Transverse colon (tissue), 4 donors: ENCODE measurements around the gene UPP2. TPM values are rescaled to one million over a fixed set of nuclear protein-coding genes. Genes with fewer than 3 reads are reported as not detected.

Source experiments
- DNase-seq: peaks from one replicate; pipeline ENCODE4 v3.0.0-alpha.2; 2019
- H3K27ac ChIP-seq, 4 donors: fragments of 200-600 bp; sonication (generic); 2 replicates each; pipeline ENCODE4 v1.5.1; 2016 to 2018; ENCODE audit warnings: inconsistent platforms in 4 of 4
- H3K27me3 ChIP-seq: fragments of 200-600 bp; sonication (generic); 2 replicates; pipeline ENCODE4 v1.5.1; 2017; ENCODE audit warnings: inconsistent platforms
- H3K36me3 ChIP-seq, 4 donors: fragments of 200-600 bp; sonication (generic); 2 replicates each; pipeline ENCODE4 v1.5.1; 2017 to 2019; ENCODE audit warnings: inconsistent platforms in 4 of 4
- H3K4me1 ChIP-seq, 4 donors: fragments of 200-600 bp; sonication (generic); 2 replicates each; pipeline ENCODE4 v1.5.1; 2017 to 2020; ENCODE audit warnings: inconsistent platforms in 4 of 4
- H3K4me3 ChIP-seq, 4 donors: fragments of 200-600 bp; sonication (generic); 1 replicate in 1 of 4; 2 replicates in 3 of 4; pipeline versions ENCODE4 v1.5.1 to v1.6.1; 2017 to 2019; ENCODE audit warnings: inconsistent platforms in 4 of 4
- H3K9me3 ChIP-seq, 2 donors: fragments of 200-600 bp; sonication (generic); 2 replicates each; pipeline ENCODE4 v1.5.1; 2017 to 2019; ENCODE audit warnings: inconsistent platforms in 2 of 2
- EP300 ChIP-seq: sonication (generic); formaldehyde crosslinking; IDR thresholded peaks from one replicate; pipeline ENCODE4 v1.6.1; 2017; ENCODE audit warnings: antibody characterized with exemption, low read depth
- POLR2A ChIP-seq: fragments of 450-650 bp; IDR thresholded peaks from one replicate; pipeline ENCODE4 v1.6.1; 2016; ENCODE audit warnings: antibody characterized with exemption, mild to moderate bottlenecking, moderate library complexity
- POLR2AphosphoS5 ChIP-seq, 3 donors: sonication (generic); formaldehyde crosslinking; IDR thresholded peaks; one replicate each; pipeline ENCODE4 v1.6.1; 2016; ENCODE audit warnings: antibody characterized with exemption in 3 of 3
- WGBS, 2 donors: methylation state at CpG; one replicate each; pipeline ENCODE4 v1.1.5; 2018; ENCODE audit warnings: low coverage in 1 of 2; 5-methylcytosine and 5-hydroxymethylcytosine counted together
- in situ Hi-C, 4 donors: fragments of 200-750 bp; cut with MboI; loops; one replicate each; pipeline versions ENCODE4 v1.15.0 to v1.15.1; 2017; ENCODE audit warnings: low sequenced_read_pairs in 3 of 4, low pct_ligation_motif_present in 1 of 4, low pct_unique_long_range_greater_than_20kb in 1 of 4
- intact Hi-C: fragments of 100-400 bp; cut with DNase I; formaldehyde crosslinking; loops from one replicate; pipeline ENCODE4 v1.15.1; 2023; ENCODE audit warnings: low total_unique reads
- total RNA-seq, 4 donors: library from RNA; depleted of rRNA; stranded (reverse); fragments of >200 nt; gene quantifications; one replicate each; pipeline ENCODE4 v1.1.0, GENCODE V29; 2016
- TF ChIP-seq, protein P1 (sequence below), 5 experiments: fragments of 200-600 bp in 3 of 5; fragments of 450-650 bp in 2 of 5; sonication (generic) in 3 of 5; IDR thresholded peaks; 1 replicate in 2 of 5; 2 replicates in 3 of 5; pipeline ENCODE4 v1.5.1; 2016 to 2017; ENCODE audit warnings: antibody characterized with exemption in 5 of 5, inconsistent platforms in 3 of 5, mild to moderate bottlenecking in 2 of 5, moderate library complexity in 1 of 5

UPP2 gene
- total RNA-seq, 4 donors from 2014 or later: not detected

DNA sequence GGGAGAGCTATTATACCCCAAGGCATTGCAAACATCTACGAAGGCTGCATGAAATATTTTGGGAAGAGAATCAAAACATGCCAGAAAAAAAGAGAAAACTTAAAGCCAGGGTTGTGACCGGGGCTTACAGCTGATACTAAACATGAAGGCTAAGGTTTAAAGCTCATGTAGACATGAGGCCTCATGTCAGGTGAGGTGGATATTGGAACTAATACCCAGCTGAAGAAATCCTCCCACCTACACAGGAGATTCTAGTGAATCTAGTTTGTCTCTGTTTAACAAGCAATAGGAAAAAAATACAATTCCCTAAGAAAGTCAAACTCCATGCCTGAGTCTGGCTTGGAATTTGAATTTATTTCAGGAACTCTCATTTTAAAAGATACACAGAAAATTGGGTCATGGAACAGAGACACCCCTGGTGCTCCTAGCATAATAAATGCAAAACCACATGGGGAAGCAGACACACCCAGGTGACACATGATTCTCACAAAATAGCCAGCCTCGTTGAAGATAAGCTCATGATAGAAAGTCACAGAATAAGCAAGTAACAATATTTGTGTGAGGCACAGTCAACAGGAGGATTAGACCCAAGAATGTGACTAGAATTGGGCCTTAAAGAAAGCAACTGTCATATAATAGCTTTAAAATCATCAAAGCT lies 42.2 kb downstream of the UPP2 start:
- Histone ChIP-seq H3K27ac (no peak overlapping the region), H3K36me3 (no peaks in the 10 kb centered on the region), H3K4me3 (no peak overlapping the region), H3K4me1 (no peaks in the 10 kb centered on the region), H3K27me3 (no peaks in the 10 kb centered on the region), H3K9me3 (no peaks in the 10 kb centered on the region)
- DNase-seq: no peak
- in situ Hi-C loops: no loop called here
- intact Hi-C loops: loop anchor here (2.0 kb wide), 1 partner anchor 39 kb away; no protein-coding TSS in a partner anchor
- WGBS, 2 donors: 62% methylated on average over 3 of the region's 3 CpGs
- TF ChIP-seq POLR2A: no peak

GRCh38 chr2:158144914-158145625 lies 43.4 kb downstream of the UPP2 start:
- H3K4me1 ChIP-seq: no peaks in the 10 kb centered on the region
- H3K27ac ChIP-seq: no peak overlapping the region
- intact Hi-C loops (no loop called here), in situ Hi-C loops (no loop called here)
- no peaks in the 10 kb centered on the region for H3K36me3 ChIP-seq
- no peak for DNase-seq
- H3K9me3 ChIP-seq: no peaks in the 10 kb centered on the region
- no peak for TF ChIP-seq POLR2A
- TF ChIP-seq, protein P1, sequence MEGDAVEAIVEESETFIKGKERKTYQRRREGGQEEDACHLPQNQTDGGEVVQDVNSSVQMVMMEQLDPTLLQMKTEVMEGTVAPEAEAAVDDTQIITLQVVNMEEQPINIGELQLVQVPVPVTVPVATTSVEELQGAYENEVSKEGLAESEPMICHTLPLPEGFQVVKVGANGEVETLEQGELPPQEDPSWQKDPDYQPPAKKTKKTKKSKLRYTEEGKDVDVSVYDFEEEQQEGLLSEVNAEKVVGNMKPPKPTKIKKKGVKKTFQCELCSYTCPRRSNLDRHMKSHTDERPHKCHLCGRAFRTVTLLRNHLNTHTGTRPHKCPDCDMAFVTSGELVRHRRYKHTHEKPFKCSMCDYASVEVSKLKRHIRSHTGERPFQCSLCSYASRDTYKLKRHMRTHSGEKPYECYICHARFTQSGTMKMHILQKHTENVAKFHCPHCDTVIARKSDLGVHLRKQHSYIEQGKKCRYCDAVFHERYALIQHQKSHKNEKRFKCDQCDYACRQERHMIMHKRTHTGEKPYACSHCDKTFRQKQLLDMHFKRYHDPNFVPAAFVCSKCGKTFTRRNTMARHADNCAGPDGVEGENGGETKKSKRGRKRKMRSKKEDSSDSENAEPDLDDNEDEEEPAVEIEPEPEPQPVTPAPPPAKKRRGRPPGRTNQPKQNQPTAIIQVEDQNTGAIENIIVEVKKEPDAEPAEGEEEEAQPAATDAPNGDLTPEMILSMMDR (IDR thresholded peaks at IDR 0.05): no peak
- no peak for TF ChIP-seq POLR2AphosphoS5 (IDR thresholded peaks at IDR 0.05)
- TF ChIP-seq EP300: no peak
- H3K27me3 ChIP-seq: no peaks in the 10 kb centered on the region
- no peak overlapping the region for H3K4me3 ChIP-seq
- WGBS, 2 donors: 82 to 92% methylated on average over 9 to 13 of the region's 13 CpGs

GRCh38 chr2:158153270-158154015 lies 51.8 kb downstream of the UPP2 start:
- intact Hi-C loops (no loop called here), in situ Hi-C loops (no loop called here)
- Histone ChIP-seq H3K4me1 (no peaks in the 10 kb centered on the region), H3K9me3 (no peaks in the 10 kb centered on the region), H3K27ac (no peak overlapping the region), H3K4me3 (no peak overlapping the region), H3K27me3 (no peaks in the 10 kb centered on the region), H3K36me3 (no peaks in the 10 kb centered on the region)
- TF ChIP-seq POLR2A (no peak), POLR2AphosphoS5 (IDR thresholded peaks at IDR 0.05) (no peak), EP300 (no peak)
- TF ChIP-seq, protein P1 (IDR thresholded peaks at IDR 0.05): no peak
- DNase-seq: no peak
- 85% methylated on average over 3 of the region's 3 CpGs; no CpG with 5 or more reads in 1 of the 2 donors for WGBS, 2 donors

- intact Hi-C loops (no loop called here), in situ Hi-C loops (no loop called here)
- Histone ChIP-seq H3K36me3 (no peaks in the 10 kb centered on the region), H3K9me3 (no peaks in the 10 kb centered on the region), H3K27ac (no peak overlapping the region), H3K27me3 (no peaks in the 10 kb centered on the region), H3K4me3 (no peak overlapping the region), H3K4me1 (no peaks in the 10 kb centered on the region)
- TF ChIP-seq, protein P1 (IDR thresholded peaks at IDR 0.05): no peak
- no peak for TF ChIP-seq EP300
- DNase-seq: no peak
Measured at GRCh38 chr2:158154596-158154995, 52.9 kb downstream of the UPP2 start.
